Frontal cortex (tissue), 4 donors: ENCODE measurements around the gene LCN15. TPM values are rescaled to one million over a fixed set of nuclear protein-coding genes. Genes with fewer than 3 reads are reported as not detected.
A peak's percentile ranks its signal among the peaks of the same experiment; 100 is the strongest.
"Not testable (repeated sequence)": the region's sequence is repeated elsewhere in the genome, so short reads cannot be mapped to it uniquely, and the experiment has no call there.

ENCODE experiments used
- DNase-seq, 2 donors: peaks; one replicate each; pipeline ENCODE4 v3.0.0; 2012; ENCODE audit warnings: low spot score in 2 of 2
- FAIRE-seq: peaks from 2 replicates; lab custom pipeline; 2012; peaks lifted over from hg19 to GRCh38; lab: Jason Lieb, UNC
- total RNA-seq: library from RNA; depleted of rRNA; stranded (reverse); fragments of >200 nt; gene quantifications from one replicate; pipeline ENCODE4 v1.2.3, GENCODE V29; 2014
- donor health status: control.
- donor health status: control.
- donor health status: control.

The LCN15 gene
- total RNA-seq, 1 donor from 2014 or later, result not detected

DNA sequence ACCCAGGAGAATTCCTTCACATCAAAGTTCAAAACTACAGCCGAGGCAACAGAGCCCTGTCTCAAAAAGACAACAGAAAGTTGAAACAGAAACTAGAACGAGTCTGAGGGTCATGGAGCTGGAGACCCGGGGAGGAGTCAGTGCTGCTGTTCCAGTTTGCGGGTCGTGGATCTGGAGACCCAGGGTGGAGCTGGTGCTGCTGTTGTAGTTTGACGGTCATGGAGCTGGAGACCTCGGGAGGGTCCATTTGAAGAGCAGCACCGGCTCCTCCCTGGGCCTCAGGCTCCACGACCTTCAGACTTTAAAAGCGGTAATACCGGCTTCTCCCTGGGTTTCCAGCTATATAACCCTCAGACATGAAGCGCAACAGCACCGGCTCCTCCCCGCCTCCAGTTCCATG is 13.0 kb upstream of the LCN15 start:
- no peak for DNase-seq
- no peak for FAIRE-seq

DNA sequence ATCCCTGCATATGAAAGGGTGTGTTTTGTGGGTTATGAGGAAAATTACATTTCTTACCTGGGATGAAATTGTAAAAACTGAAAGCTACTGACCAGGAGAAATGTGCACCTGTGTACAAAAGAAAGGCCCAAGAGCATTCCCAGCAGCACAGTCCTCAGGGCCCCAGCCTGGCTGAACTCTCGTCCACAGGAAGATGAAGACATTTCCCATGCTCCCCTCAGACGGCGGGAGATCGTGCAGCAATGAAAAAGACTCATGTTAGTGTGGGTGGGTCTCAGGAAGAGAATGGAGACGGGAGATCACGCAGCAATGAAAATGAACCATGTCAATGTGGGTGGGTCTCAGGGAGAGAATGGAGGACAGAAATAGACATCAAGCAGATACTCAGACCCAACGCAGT is 12.6 kb upstream of the LCN15 start:
- DNase-seq (no peak), FAIRE-seq (no peak)

DNA sequence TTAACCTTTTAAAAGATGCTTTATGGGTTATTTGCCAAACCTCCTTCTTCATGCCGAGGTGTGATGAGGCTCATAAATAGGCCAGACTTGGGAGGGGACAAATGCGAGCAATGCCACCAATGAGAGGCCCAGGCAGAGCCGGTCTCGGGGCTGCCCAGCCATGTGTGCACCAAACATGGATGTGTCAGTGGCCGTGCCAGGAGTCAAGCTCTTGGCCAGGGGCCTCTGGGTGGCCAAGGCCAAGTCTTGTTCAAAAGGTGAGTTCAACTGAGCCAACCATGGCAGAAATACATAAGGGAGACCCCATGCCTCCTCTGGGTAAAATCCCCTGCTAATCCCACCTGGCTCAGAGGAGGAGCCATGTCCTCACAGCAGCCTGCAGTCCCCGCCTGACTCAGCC is 10.9 kb upstream of the LCN15 start:
- DNase-seq, result no peak
- FAIRE-seq, result no peak

- FAIRE-seq (no peak), DNase-seq (no peak)
Observed at GRCh38 chr9:136774416-136775045, 10.2 kb upstream of the LCN15 start.

DNA sequence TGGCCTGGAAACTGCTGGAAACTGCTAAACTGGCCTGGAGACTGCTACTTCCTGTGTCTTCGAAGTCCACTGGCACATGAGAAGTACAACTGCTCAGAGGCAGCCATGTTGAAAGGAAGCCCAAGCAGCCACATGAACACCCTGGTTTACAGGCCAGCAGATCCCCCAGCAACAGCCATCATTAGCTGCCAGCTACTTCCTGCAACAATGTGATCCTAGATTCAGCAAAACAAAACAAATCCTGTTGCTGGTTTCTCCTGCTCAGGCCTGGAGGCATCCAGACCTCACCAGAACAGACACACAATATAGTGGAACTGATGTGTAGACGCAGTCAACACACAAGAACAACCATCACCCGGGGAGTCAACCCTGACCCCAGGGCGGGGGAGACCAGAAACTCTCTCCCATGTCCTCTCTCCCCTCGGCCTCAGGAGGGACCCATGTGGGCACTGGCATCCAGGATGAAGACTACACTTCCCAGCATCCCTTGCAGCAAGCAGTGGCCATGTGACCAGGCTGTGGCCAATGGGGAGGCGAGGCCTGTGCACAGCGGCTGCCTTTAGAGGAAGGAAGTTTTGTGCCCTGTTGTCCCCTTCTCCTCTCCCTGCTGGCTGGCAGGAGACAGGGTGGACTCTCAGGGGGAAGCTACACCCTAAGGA is 9.2 kb upstream of the LCN15 start:
- no peak for FAIRE-seq
- DNase-seq, result peak in 1 of 2 donors; percentile 27

- DNase-seq, result peak in 1 of 2 donors; percentile 7
Observed at GRCh38 chr9:136771907-136772415, 7.6 kb upstream of the LCN15 start.

GRCh38 chr9:136769710-136770191 is 5.4 kb upstream of the LCN15 start:
- peak; percentile 64 to 70 for DNase-seq
- no peak for FAIRE-seq

More at GRCh38 chr9:136771907-136772415, 7.6 kb upstream of the LCN15 start:
- FAIRE-seq, result no peak

GRCh38 chr9:136766410-136767120 is 2.2 kb upstream of the LCN15 start:
- not testable (repeated sequence) for DNase-seq, FAIRE-seq

GRCh38 chr9:136765745-136766409 is 1.6 kb upstream of the LCN15 start:
- not testable (repeated sequence) for DNase-seq, FAIRE-seq

- FAIRE-seq (no peak), DNase-seq (peak in 1 of 2 donors; percentile 14)
Observed at GRCh38 chr9:136765041-136765440, 723 bp upstream of the LCN15 start.

- DNase-seq (no peak), FAIRE-seq (no peak)
Observed at GRCh38 chr9:136763649-136764035, 676 bp downstream of the LCN15 start.

DNA sequence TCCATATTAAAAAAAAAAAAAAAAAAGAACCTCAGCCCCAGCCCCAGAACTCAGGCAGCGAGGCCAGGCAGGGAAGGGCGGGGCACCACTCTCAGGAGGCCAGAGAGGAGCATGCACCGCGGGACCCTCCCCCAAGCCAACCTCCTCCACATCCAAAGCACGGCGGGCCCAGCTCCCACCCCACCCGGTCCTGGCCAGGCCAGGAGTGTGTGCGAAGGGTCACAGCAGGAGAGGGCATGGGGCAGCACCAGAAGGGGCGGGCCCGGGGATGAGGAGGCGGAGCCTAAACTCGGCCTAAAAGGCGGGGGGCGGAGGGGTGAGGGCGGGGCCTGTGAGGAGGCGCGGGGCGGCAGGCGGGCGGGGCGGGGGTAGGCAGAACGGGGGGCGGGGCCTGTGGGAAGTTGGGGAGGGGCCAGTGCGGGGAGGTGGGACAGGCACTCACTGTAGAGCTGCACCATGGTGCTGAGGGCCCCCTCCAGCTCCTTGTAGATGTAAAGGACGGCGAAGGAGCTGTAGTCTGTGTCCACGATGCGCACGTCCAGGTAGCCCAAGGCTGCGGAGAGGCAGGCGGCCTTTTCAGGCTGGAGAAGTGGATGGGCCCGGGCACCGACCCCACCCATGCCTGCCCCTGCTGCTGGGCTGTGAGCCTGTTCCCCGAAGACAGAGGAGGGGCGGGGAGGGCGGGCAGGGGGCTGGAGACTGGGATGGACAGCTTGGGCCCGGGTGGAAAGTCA is 1.2 kb downstream of the LCN15 start:
- FAIRE-seq, result no peak
- DNase-seq, result no peak

GRCh38 chr9:136762221-136762691 is 2.1 kb downstream of the LCN15 start:
- FAIRE-seq, result no peak
- DNase-seq, result no peak

- no peak for DNase-seq
- FAIRE-seq, result no peak
Observed at GRCh38 chr9:136761545-136761981, 2.8 kb downstream of the LCN15 start.

DNA sequence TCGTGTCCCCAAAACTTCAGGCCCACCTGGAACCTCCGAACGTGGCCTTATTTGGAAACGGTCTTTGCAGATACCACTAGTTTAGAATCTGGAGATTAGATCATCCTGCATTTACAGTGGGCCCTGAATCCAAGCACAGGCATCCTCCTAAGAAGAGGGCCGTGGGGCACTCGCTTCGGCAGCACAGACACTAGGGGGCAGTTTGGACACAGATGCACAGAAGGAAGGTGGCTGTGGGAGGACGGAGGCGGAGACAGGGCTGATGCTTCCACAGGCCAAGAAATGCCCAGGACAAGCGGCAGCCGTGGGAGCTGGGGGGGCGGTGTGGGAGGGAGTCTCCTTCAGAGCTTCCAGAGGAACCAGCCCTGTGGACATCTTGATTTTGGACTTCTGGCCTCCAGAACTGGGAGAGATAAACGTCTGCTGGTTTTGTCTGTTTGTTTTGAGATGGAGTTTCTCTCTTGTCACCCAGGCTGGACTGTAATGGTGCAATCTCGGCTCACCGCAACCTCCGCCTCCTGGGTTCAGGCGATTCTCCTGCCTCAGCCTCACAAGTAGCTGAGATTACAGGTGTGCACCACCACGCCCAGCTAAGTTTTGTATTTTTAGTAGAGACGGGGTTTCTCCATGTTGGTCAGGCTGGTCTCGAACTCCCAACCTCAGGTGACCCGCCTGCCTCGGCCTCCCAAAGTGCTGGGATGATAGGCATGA is 3.3 kb downstream of the LCN15 start:
- FAIRE-seq, DNase-seq: not testable (repeated sequence)

DNA sequence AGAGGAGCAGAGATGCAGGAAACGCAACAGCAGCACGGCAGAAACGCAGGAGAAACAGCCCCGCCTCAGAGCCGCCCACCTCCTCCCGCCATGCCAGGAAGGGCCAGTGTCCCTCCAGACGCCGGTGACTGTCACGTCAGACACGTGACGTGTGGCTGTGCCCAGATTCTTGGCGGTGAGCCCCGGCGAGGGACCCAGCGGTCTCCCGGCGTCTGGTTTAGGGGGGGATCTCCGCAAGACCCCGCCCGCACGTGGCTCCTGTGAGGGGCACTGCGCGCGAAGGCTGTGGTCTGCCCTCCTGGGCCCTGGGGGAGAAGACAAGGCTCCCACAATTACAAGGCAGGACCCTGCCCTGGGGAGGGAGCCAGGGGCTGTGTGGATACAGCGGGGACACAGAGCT is 3.9 kb downstream of the LCN15 start:
- FAIRE-seq (no peak), DNase-seq (no peak)

GRCh38 chr9:136759436-136760325 is 4.6 kb downstream of the LCN15 start:
- no peak for FAIRE-seq
- no peak for DNase-seq

DNA sequence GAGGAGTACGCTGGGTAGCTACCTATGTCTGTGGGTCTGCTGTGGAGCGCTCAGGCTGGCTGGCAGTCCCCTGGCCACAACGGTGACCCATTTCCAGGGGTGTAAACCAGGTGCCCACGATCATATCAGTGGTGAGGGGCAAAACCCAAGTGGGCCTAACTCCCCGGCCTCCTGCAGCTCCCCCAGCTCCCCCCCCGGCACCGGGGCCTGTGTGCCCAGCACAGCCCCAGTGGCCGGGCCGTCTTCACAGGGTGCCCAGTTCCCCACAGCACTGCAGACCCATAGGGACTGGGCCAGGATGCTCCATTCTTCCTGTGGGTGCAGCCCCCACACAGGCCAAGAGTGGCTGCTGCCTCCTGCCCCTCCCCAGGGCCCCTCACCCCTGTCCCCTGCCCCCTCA is 5.3 kb downstream of the LCN15 start:
- no peak for DNase-seq
- no peak for FAIRE-seq
